SK-N-MC (cell line): ENCODE measurements around the gene RFC1.

ENCODE experiments used
- EZH2 ChIP-seq: fragments of 200-600 bp; sonication (generic); IDR thresholded peaks from one replicate; pipeline ENCODE4 v1.6.1; 2017; ENCODE audit warnings: antibody characterized with exemption
- FOXP2 ChIP-seq: optimal IDR thresholded peaks from 2 replicates; pipeline ENCODE3; 2011; ENCODE audit warnings: mild to moderate bottlenecking, moderate library complexity; ENCODE audit not compliant: insufficient read depth; ENCODE audit errors: extremely low read length, control extremely low read depth
- POLR2AphosphoS5 ChIP-seq: IDR thresholded peaks from 2 replicates; pipeline ENCODE4 v1.6.1; 2012; ENCODE audit warnings: mild to moderate bottlenecking, low read depth, low read length, borderline replicate concordance

DNA sequence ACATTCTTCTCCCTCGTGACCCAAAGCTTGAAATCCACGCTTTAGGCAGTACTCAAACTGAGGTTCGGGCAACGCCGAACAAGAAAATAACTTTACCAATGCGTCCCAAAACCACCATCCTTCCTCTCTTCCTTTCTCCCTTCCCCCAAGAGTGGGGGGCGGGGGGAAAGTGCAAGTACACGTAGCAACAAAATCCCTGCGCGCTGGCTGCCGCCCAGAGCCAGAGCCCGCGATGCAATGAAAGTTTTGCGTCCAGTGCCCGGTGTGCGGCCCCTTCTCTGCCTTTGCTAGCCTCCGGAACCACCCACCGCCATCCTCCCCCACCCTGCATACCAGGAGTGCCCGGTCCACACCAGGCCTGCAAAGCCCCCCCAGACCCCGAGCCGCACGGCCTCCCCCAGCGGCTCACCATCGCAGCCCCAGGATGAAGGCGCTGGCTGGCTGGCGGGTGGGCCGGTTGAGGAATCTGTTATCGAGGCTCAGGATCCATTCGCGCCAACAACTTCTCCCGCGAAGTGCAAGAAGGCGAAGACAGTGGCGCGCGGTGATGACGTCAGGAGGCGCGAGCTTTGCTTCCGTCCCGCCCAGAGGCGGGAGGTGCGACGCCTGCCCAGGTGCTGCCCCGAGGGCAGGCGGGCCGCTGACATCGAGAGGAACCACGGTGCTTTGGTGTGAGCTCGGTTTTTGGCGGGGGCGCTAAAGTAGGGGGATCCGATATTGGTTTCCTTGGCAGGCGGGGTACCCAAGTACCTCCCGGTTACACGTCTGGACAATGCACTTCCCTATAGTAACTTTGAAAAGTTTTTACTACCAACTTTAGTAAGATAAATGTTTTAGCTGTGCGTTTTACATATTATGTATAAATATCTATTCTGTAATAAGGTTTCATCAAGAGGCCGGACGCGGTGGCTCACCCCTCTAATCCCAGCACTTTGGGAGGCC lies at the start of gene RFC1:
- TF ChIP-seq EZH2 (no peak), POLR2AphosphoS5 (peak; percentile 83), FOXP2 (peak; percentile 46)
